CD4-positive, alpha-beta memory T cell (primary cell): ENCODE results near the gene ZDHHC14. TPM values are rescaled to one million over a fixed set of nuclear protein-coding genes. Genes with fewer than 3 reads are reported as not detected.

Experiments used
- CTCF ChIA-PET: fragments of 350-600 bp; sonication (Branson Sonifier 250); formaldehyde crosslinking; loops from one replicate; lab custom pipeline; 2021; ENCODE audit warnings: inconsistent platforms; ENCODE audit not compliant: partially characterized antibody; lab: Charles Lee
- POLR2A ChIA-PET: fragments of 350-600 bp; sonication (Branson Sonifier 250); formaldehyde crosslinking; loops from one replicate; lab custom pipeline; 2021; ENCODE audit not compliant: partially characterized antibody; lab: Charles Lee
- DNase-seq, 5 donors: peaks; one replicate each; pipeline versions ENCODE4 v3.0.0 to v3.0.0-alpha.2; 2020 to 2022; ENCODE audit warnings: mixed read lengths in 1 of 5
- H3K27ac ChIP-seq: one replicate; pipeline ENCODE4 v1.7.0; 2013; ENCODE audit warnings: low read depth, low read length
- H3K27me3 ChIP-seq: 2 replicates; pipeline ENCODE4 v1.7.0; 2013; ENCODE audit warnings: mild to moderate bottlenecking, low read length, moderate library complexity; ENCODE audit not compliant: insufficient read depth
- H3K36me3 ChIP-seq: 2 replicates; pipeline ENCODE4 v1.7.0; 2013; ENCODE audit warnings: mild to moderate bottlenecking, low read length, moderate library complexity; ENCODE audit not compliant: insufficient read depth
- H3K4me1 ChIP-seq: 2 replicates; pipeline ENCODE4 v1.7.0; 2013; ENCODE audit warnings: mild to moderate bottlenecking, low read length, moderate library complexity; ENCODE audit not compliant: insufficient read depth
- H3K4me3 ChIP-seq, 2 donors: one replicate each; pipeline ENCODE4 v1.7.0; 2013; ENCODE audit warnings: low read length in 2 of 2, mild to moderate bottlenecking in 1 of 2
- H3K9me3 ChIP-seq, 2 donors: one replicate each; pipeline ENCODE4 v1.7.0; 2013; ENCODE audit warnings: low read length in 2 of 2, control low read depth in 1 of 2; ENCODE audit not compliant: control insufficient read depth in 1 of 2
- H3K27ac Mint-ChIP-seq, 7 donors: one replicate each; pipeline ENCODE4 v1.8.0; 2020 to 2021; ENCODE audit warnings: mixed read lengths in 7 of 7, mild to moderate bottlenecking in 6 of 7, inconsistent platforms in 3 of 7, moderate library complexity in 3 of 7
- H3K27me3 Mint-ChIP-seq, 2 donors: one replicate each; pipeline ENCODE4 v1.8.0; 2020 to 2021; ENCODE audit warnings: mixed read lengths in 2 of 2
- H3K36me3 Mint-ChIP-seq, 2 donors: one replicate each; pipeline ENCODE4 v1.8.0; 2020 to 2021; ENCODE audit warnings: mixed read lengths in 2 of 2, inconsistent platforms in 1 of 2, mild to moderate bottlenecking in 1 of 2
- H3K4me1 Mint-ChIP-seq, 4 donors: one replicate each; pipeline ENCODE4 v1.8.0; 2020 to 2021; ENCODE audit warnings: mixed read lengths in 4 of 4, mild to moderate bottlenecking in 1 of 4
- H3K4me3 Mint-ChIP-seq, 8 donors: one replicate each; pipeline ENCODE4 v1.8.0; 2020 to 2021; ENCODE audit warnings: mixed read lengths in 8 of 8, mild to moderate bottlenecking in 7 of 8, moderate library complexity in 6 of 8, inconsistent platforms in 3 of 8
- H3K9me3 Mint-ChIP-seq, 8 donors: one replicate each; pipeline ENCODE4 v1.8.0; 2020 to 2021; ENCODE audit warnings: mixed read lengths in 8 of 8, mild to moderate bottlenecking in 5 of 8, inconsistent platforms in 3 of 8, moderate library complexity in 1 of 8
- intact Hi-C: fragments of 100-400 bp; cut with micrococcal nuclease; formaldehyde crosslinking; loops from one replicate; pipeline ENCODE4 v1.15.1; 2023
- polyA plus RNA-seq, 2 donors: library from polyadenylated mRNA; unstranded; fragments of 300-500 nt; fragmentation: Illumina TruSeq; gene quantifications; one replicate each; pipeline ENCODE4 v1.2.3, GENCODE V29; 2021
- total RNA-seq, 2 experiments: library from RNA; stranded (reverse); gene quantifications; one replicate each; pipeline ENCODE4 v1.2.3, GENCODE V29; 2021

The ZDHHC14 gene
- total and polyA plus RNA-seq, 4 experiments from 2014 or later: 1.5 to 1.9 (median 1.7) TPM

- POLR2A ChIA-PET: no interaction called here
- Mint-ChIP-seq H3K27me3 (peaks cover 2 to 4% of the 10 kb centered on the region in 2 donors), H3K27ac (no peak overlapping the region)
These were observed 30.4 kb downstream of the ZDHHC14 start for GRCh38 chr6:157411368-157411767.

GRCh38 chr6:157412791-157413190, 31.8 kb downstream of the ZDHHC14 start:
- DNase-seq: no peak
- Histone ChIP-seq H3K4me3 (no peak overlapping the region), H3K27ac (no peak overlapping the region), H3K9me3 (no peaks in the 10 kb centered on the region), H3K4me1 (no peaks in the 10 kb centered on the region), H3K36me3 (no peaks in the 10 kb centered on the region), H3K27me3 (no peaks in the 10 kb centered on the region)
- Mint-ChIP-seq H3K4me3 (no peak overlapping the region), H3K4me1 (no peaks in the 10 kb centered on the region), H3K9me3 (no peaks in the 10 kb centered on the region), H3K27me3 (peaks cover 2 to 4% of the 10 kb centered on the region in 2 donors), H3K27ac (peak overlapping the region in 1 of 7 donors; percentile 66), H3K36me3 (peaks cover 0 to 8% of the 10 kb centered on the region in 2 donors)
- CTCF ChIA-PET: no interaction called here
- intact Hi-C loops: no loop called here
- POLR2A ChIA-PET: no interaction called here

More at GRCh38 chr6:157411368-157411767, 30.4 kb downstream of the ZDHHC14 start:
- no peak for DNase-seq
- no peaks in the 10 kb centered on the region for H3K36me3 ChIP-seq
- no peaks in the 10 kb centered on the region for H3K9me3 ChIP-seq
- Mint-ChIP-seq H3K4me3 (no peak overlapping the region), H3K4me1 (no peaks in the 10 kb centered on the region), H3K9me3 (no peaks in the 10 kb centered on the region), H3K36me3 (peaks cover 0 to 8% of the 10 kb centered on the region in 2 donors)
- H3K27me3 ChIP-seq: no peaks in the 10 kb centered on the region
- intact Hi-C loops: no loop called here
- CTCF ChIA-PET: no interaction called here
- no peaks in the 10 kb centered on the region for H3K4me1 ChIP-seq
- H3K27ac ChIP-seq: no peak overlapping the region
- H3K4me3 ChIP-seq: no peak overlapping the region

DNA sequence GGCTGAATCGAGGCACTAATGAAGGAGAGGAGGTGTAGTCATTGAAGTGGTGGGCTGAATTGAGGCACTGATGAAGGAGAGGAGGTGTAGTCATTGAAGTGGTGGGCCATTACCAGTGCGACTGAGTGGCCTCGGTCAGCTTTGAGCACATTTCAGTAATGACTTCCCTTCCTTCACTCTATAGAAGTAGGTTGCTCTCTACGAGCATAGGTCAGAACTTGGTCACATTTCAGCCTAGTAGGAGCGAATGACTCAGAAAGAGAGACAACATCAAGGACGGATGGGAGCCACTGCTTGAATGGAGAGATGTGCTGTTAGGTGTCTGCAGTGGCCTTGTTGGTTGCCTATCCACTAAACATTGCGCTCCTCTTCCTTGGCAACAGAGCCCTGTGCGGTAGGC, 39.5 kb downstream of the ZDHHC14 start:
- H3K9me3 ChIP-seq: no peaks in the 10 kb centered on the region
- H3K27me3 ChIP-seq: no peaks in the 10 kb centered on the region
- Mint-ChIP-seq H3K27ac (no peak overlapping the region), H3K36me3 (peaks cover 0 to 3% of the 10 kb centered on the region in 2 donors), H3K4me1 (no peaks in the 10 kb centered on the region), H3K4me3 (no peak overlapping the region), H3K27me3 (peaks cover 0 to 3% of the 10 kb centered on the region in 2 donors), H3K9me3 (peaks cover 0 to 3% (median 0%) of the 10 kb centered on the region in 8 donors)
- H3K27ac ChIP-seq: no peak overlapping the region
- no peak overlapping the region for H3K4me3 ChIP-seq
- H3K4me1 ChIP-seq: no peaks in the 10 kb centered on the region
- intact Hi-C loops: no loop called here
- ChIA-PET POLR2A (no interaction called here), CTCF (no interaction called here)
- DNase-seq: no peak
- H3K36me3 ChIP-seq: no peaks in the 10 kb centered on the region

DNA sequence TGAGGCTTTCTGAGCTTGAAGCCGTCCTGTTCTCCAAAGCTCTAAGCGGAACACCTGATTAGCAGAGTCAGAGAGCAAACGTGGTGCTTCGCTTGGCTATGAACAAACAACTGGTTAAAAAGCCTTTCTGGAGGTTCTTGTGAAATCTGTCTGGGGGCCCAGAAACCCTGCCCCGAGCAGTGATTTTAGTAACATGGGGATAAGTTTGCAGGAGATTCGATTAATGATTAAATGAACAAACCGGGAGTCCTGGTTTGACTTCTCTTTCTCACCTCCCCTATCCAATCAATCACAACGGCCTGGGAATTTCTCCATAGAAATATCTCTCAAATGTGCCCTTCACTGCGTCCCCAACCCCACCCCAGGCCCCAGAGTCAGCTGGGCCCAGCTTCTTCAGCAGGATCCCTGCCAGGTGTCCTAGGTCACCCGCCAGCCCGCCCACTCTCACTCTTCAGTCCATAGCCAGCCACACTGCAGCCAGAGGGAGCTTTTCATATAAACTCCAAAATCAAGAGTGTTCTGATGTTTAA, 43.6 kb downstream of the ZDHHC14 start:
- Histone ChIP-seq H3K27ac (no peak overlapping the region), H3K36me3 (no peaks in the 10 kb centered on the region), H3K4me1 (no peaks in the 10 kb centered on the region), H3K27me3 (no peaks in the 10 kb centered on the region), H3K9me3 (no peaks in the 10 kb centered on the region), H3K4me3 (no peak overlapping the region)
- POLR2A ChIA-PET: no interaction called here
- Mint-ChIP-seq H3K9me3 (peaks cover 0 to 2% (median 0%) of the 10 kb centered on the region in 8 donors), H3K27me3 (peaks cover 0 to under 1% of the 10 kb centered on the region in 2 donors), H3K27ac (no peak overlapping the region), H3K36me3 (no peaks in the 10 kb centered on the region), H3K4me3 (no peak overlapping the region), H3K4me1 (peaks cover 0 to 7% (median 4%) of the 10 kb centered on the region in 4 donors)
- CTCF ChIA-PET: no interaction called here
- intact Hi-C loops: no loop called here
- DNase-seq: no peak

GRCh38 chr6:157427969-157428368, 47.0 kb downstream of the ZDHHC14 start:
- H3K27me3 ChIP-seq: no peaks in the 10 kb centered on the region
- no peak for DNase-seq
- H3K4me3 ChIP-seq: no peak overlapping the region
- H3K36me3 ChIP-seq: no peaks in the 10 kb centered on the region
- Mint-ChIP-seq H3K9me3 (no peaks in the 10 kb centered on the region), H3K4me3 (no peak overlapping the region), H3K27ac (no peak overlapping the region), H3K36me3 (no peaks in the 10 kb centered on the region), H3K27me3 (no peaks in the 10 kb centered on the region), H3K4me1 (peaks cover 0 to 7% (median 4%) of the 10 kb centered on the region in 4 donors)
- POLR2A ChIA-PET: no interaction called here
- no peaks in the 10 kb centered on the region for H3K9me3 ChIP-seq
- intact Hi-C loops: no loop called here
- no peaks in the 10 kb centered on the region for H3K4me1 ChIP-seq
- CTCF ChIA-PET: no interaction called here
- H3K27ac ChIP-seq: no peak overlapping the region

GRCh38 chr6:157428427-157429202, 47.6 kb downstream of the ZDHHC14 start:
- ChIA-PET POLR2A (no interaction called here), CTCF (no interaction called here)
- H3K36me3 Mint-ChIP-seq: no peaks in the 10 kb centered on the region
- H3K27ac ChIP-seq: no peak overlapping the region
- no peaks in the 10 kb centered on the region for H3K4me1 ChIP-seq
- no peak overlapping the region for H3K4me3 ChIP-seq
- peak overlapping the region in 2 of 7 donors; percentile 11 to 29 for H3K27ac Mint-ChIP-seq
- H3K9me3 Mint-ChIP-seq: no peaks in the 10 kb centered on the region
- H3K4me3 Mint-ChIP-seq: peak overlapping the region in 1 of 8 donors; percentile 2
- DNase-seq: no peak
- intact Hi-C loops: no loop called here
- no peaks in the 10 kb centered on the region for H3K36me3 ChIP-seq
- H3K27me3 ChIP-seq: no peaks in the 10 kb centered on the region
- H3K4me1 Mint-ChIP-seq: peaks cover 0 to 7% (median 4%) of the 10 kb centered on the region in 4 donors
- no peaks in the 10 kb centered on the region for H3K27me3 Mint-ChIP-seq
- no peaks in the 10 kb centered on the region for H3K9me3 ChIP-seq

- ChIA-PET POLR2A (no interaction called here), CTCF (no interaction called here)
- DNase-seq: no peak
- H3K27ac ChIP-seq: no peak overlapping the region
- H3K9me3 ChIP-seq: no peaks in the 10 kb centered on the region
- Mint-ChIP-seq H3K9me3 (no peaks in the 10 kb centered on the region), H3K4me3 (no peak overlapping the region), H3K4me1 (peaks cover 0 to 7% (median 4%) of the 10 kb centered on the region in 4 donors), H3K36me3 (no peaks in the 10 kb centered on the region), H3K27me3 (no peaks in the 10 kb centered on the region), H3K27ac (peak overlapping the region in 1 of 7 donors; percentile 29)
- H3K27me3 ChIP-seq: no peaks in the 10 kb centered on the region
- H3K4me3 ChIP-seq: no peak overlapping the region
- no peaks in the 10 kb centered on the region for H3K4me1 ChIP-seq
- intact Hi-C loops: no loop called here
- no peaks in the 10 kb centered on the region for H3K36me3 ChIP-seq
These were observed 48.3 kb downstream of the ZDHHC14 start for GRCh38 chr6:157429248-157429647.
